Activated naive CD4-positive, alpha-beta T cell treated with anti-CD3 and anti-CD28 coated beads for 36 hours (primary cell): ENCODE measurements around the gene TRAF7. TPM values are rescaled to one million over a fixed set of nuclear protein-coding genes. Genes with fewer than 3 reads are reported as not detected.
A peak's percentile ranks its signal among the peaks of the same experiment; 100 is the strongest.

Experiments used
- CTCF ChIA-PET: fragments of 350-600 bp; sonication (Branson Sonifier 250); formaldehyde crosslinking; loops from one replicate; lab custom pipeline; 2021; ENCODE audit warnings: antibody characterized with exemption; lab: Charles Lee
- DNase-seq: peaks from one replicate; pipeline ENCODE4 v3.0.0-alpha.2; 2020
- H3K27ac Mint-ChIP-seq: one replicate; pipeline ENCODE4 v1.8.0; 2021; ENCODE audit warnings: mild to moderate bottlenecking, mixed read lengths
- H3K27me3 Mint-ChIP-seq: one replicate; pipeline ENCODE4 v1.8.0; 2021; ENCODE audit warnings: low read depth, mixed read lengths
- H3K36me3 Mint-ChIP-seq: one replicate; pipeline ENCODE4 v1.8.0; 2021; ENCODE audit warnings: low read depth, mixed read lengths
- H3K4me1 Mint-ChIP-seq: one replicate; pipeline ENCODE4 v1.8.0; 2021; ENCODE audit warnings: low read depth, mixed read lengths
- H3K4me3 Mint-ChIP-seq: one replicate; pipeline ENCODE4 v1.8.0; 2021; ENCODE audit warnings: mild to moderate bottlenecking, moderate library complexity, mixed read lengths
- H3K9me3 Mint-ChIP-seq: one replicate; pipeline ENCODE4 v1.8.0; 2021; ENCODE audit warnings: mixed read lengths
- intact Hi-C: fragments of 100-400 bp; cut with micrococcal nuclease; formaldehyde crosslinking; loops from one replicate; pipeline ENCODE4 v1.15.1; 2023
- total RNA-seq, 2 experiments: library from RNA; stranded (reverse); gene quantifications; one replicate each; pipeline ENCODE4 v1.2.3, GENCODE V29; 2021

Gene TRAF7
- total RNA-seq, 2 experiments from 2014 or later = 102 to 104 TPM

DNA sequence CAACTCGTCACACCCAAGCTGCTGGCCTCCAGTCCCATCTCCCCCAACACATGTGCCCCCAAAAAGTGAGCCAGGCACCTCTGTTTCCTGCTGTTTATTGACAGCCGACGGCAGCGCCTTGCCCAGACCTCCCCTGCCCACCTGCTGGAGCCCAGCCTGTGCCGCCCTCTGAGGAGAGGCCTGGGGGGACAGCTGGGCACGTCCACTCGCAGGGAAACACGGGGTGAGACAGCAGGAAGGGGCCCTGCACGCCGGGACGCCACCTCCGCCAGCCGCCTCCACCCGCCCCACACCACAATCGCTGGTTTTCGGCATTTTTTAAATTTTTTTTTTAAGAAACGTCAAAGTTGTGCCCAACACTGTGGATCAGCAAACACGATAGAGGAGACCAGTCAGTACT lies 21.5 kb downstream of the TRAF7 start:
- no peak overlapping the region for H3K27ac Mint-ChIP-seq
- intact Hi-C loops = no loop called here
- CTCF ChIA-PET = no interaction called here
- peaks cover 15% of the 10 kb centered on the region for H3K36me3 Mint-ChIP-seq
- H3K4me1 Mint-ChIP-seq = no peaks in the 10 kb centered on the region
- DNase-seq = no peak
- no peaks in the 10 kb centered on the region for H3K9me3 Mint-ChIP-seq
- H3K4me3 Mint-ChIP-seq = no peak overlapping the region
- H3K27me3 Mint-ChIP-seq = no peaks in the 10 kb centered on the region

DNA sequence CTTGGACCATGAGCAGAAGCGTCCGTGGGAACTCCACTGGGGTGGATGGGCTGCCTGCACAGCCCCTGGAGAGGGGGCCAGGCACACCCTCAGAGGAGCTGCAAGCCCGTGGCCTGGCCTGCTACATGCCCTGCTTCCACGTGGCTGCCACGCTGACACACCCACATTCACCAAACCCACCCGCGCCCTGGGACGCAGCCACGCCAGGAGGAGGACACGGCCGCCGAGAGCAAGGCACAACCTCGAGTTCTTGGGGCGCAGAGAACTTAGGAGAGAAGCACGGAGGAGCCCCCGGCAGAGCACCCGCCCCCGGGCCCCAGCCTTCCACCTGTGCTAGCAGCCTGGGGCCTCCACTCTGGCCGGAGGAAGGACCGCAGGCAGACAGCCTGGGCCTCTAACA lies 22.0 kb downstream of the TRAF7 start:
- CTCF ChIA-PET = no interaction called here
- H3K27me3 Mint-ChIP-seq = no peaks in the 10 kb centered on the region
- H3K27ac Mint-ChIP-seq = no peak overlapping the region
- H3K4me3 Mint-ChIP-seq = no peak overlapping the region
- no peaks in the 10 kb centered on the region for H3K9me3 Mint-ChIP-seq
- intact Hi-C loops = no loop called here
- H3K36me3 Mint-ChIP-seq = peaks cover 15% of the 10 kb centered on the region
- DNase-seq = no peak
- H3K4me1 Mint-ChIP-seq = no peaks in the 10 kb centered on the region

DNA sequence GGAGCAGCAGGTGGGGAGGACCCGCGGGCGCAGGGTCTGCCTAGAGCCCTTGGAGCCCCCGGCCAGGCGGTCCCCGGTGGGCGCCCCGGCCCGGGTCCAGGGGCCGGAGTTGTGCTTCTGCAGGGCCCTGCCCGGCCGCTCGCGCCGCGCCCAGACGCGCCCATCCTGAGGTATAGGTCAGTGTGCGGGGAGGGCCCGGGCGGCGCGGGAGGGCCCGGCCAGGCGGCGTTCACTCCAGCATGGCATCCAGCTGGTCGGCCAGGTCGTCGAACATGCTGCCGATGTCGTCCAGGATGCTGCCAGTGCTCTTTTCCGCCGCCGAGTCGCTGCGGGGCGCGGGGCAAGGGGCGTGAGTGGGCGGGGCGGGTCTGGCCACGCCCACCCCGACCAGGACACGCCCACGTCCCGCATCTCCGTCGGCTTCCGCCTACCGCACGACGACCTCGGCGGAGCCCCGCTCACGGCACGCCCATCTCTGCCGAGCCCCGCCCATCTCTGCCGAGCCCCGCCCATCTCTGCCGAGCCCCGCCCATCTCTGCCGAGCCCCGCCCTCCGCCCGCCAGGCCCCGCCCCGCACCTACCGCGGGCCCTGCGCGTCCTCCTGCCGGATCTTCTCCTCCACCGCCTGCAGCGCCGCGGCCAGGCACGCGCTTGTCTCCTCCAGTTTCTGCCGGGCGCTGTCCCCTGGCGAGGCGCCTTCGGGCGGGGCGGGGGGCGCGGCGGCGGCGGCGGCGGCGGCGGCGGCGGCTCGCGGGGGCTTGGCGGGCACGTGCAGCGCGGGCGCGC lies 22.9 kb downstream of the TRAF7 start:
- H3K36me3 Mint-ChIP-seq = peaks cover 11% of the 10 kb centered on the region
- H3K9me3 Mint-ChIP-seq = no peaks in the 10 kb centered on the region
- no peaks in the 10 kb centered on the region for H3K4me1 Mint-ChIP-seq
- intact Hi-C loops = no loop called here
- DNase-seq = peak; percentile 12
- no peak overlapping the region for H3K27ac Mint-ChIP-seq
- H3K27me3 Mint-ChIP-seq = no peaks in the 10 kb centered on the region
- CTCF ChIA-PET = no interaction called here
- H3K4me3 Mint-ChIP-seq = no peak overlapping the region

- no peaks in the 10 kb centered on the region for H3K27me3 Mint-ChIP-seq
- H3K4me3 Mint-ChIP-seq = no peak overlapping the region
- no peak for DNase-seq
- intact Hi-C loops = no loop called here
- CTCF ChIA-PET = no interaction called here
- H3K36me3 Mint-ChIP-seq = peaks cover 8% of the 10 kb centered on the region
- H3K27ac Mint-ChIP-seq = no peak overlapping the region
- no peaks in the 10 kb centered on the region for H3K4me1 Mint-ChIP-seq
- H3K9me3 Mint-ChIP-seq = no peaks in the 10 kb centered on the region
These were observed 23.5 kb downstream of the TRAF7 start for GRCh38 chr16:2179107-2179501.

GRCh38 chr16:2179576-2179975 lies 24.0 kb downstream of the TRAF7 start:
- H3K27ac Mint-ChIP-seq = no peak overlapping the region
- intact Hi-C loops = no loop called here
- H3K9me3 Mint-ChIP-seq = no peaks in the 10 kb centered on the region
- no peak for DNase-seq
- no peaks in the 10 kb centered on the region for H3K4me1 Mint-ChIP-seq
- CTCF ChIA-PET = no interaction called here
- H3K36me3 Mint-ChIP-seq = peaks cover 5% of the 10 kb centered on the region
- H3K27me3 Mint-ChIP-seq = no peaks in the 10 kb centered on the region
- H3K4me3 Mint-ChIP-seq = no peak overlapping the region

GRCh38 chr16:2180461-2180860 lies 24.9 kb downstream of the TRAF7 start:
- CTCF ChIA-PET = interaction anchor here (0.6 kb wide), 1 partner anchor 136 kb away, joined by 9 read pairs; no protein-coding TSS in a partner anchor
- no peaks in the 10 kb centered on the region for H3K4me1 Mint-ChIP-seq
- intact Hi-C loops = no loop called here
- no peak for DNase-seq
- no peaks in the 10 kb centered on the region for H3K9me3 Mint-ChIP-seq
- H3K27me3 Mint-ChIP-seq = no peaks in the 10 kb centered on the region
- H3K27ac Mint-ChIP-seq = no peak overlapping the region
- H3K36me3 Mint-ChIP-seq = peaks cover 5% of the 10 kb centered on the region
- H3K4me3 Mint-ChIP-seq = no peak overlapping the region

DNA sequence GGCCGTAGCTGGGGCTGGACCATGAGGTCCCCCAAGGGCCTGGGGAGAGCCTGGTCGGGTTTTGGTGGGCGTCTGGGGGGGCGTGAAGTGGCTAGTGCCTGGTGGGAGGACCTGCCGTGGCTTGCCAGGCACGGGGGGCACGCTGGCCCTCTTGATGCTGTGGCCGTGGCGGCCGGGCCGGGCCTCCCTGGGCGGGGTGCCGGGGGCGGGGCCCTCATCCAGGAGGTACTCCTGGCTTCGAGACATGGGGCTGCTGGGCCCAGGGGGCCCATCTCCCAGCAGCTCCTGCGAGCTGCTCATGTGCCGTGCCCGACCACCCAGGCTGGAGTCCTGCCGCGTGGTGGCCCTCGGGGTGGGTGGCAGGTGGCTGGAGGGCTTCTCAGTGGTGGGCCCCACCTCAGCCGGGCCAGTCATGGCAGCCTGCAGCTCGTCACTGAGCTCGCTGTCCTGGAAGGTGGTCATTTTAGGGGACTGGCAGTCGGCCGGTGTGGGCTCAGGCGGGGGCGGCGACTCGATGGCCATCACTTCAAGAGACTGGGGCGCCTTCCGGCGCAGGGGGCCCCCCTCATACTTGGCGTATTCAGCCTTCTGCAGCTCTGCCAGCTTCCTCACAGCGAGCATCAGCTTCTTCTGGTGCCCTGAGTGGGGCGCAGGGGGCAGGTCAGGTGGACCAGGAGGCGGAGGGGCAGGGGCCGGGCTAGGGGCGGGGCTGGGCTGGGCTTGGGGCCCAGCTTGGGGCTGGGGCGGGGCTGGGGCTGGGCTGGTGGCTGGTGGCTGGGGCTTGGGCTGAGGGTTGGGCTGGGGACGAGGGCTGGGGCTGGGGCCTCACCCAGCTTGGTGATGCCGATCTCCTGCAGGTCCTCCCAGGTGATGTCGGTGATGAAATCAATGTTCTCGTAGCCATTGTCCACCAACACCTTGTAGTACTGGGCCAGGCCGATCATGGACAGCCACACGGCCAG lies 25.7 kb downstream of the TRAF7 start:
- no peak overlapping the region for H3K4me3 Mint-ChIP-seq
- intact Hi-C loops = no loop called here
- DNase-seq = no peak
- no peak overlapping the region for H3K27ac Mint-ChIP-seq
- no peaks in the 10 kb centered on the region for H3K9me3 Mint-ChIP-seq
- CTCF ChIA-PET = interaction anchor here (0.6 kb wide), 1 partner anchor 135 kb away, joined by 9 read pairs; no protein-coding TSS in a partner anchor
- H3K27me3 Mint-ChIP-seq = no peaks in the 10 kb centered on the region
- peaks cover 2% of the 10 kb centered on the region for H3K36me3 Mint-ChIP-seq
- H3K4me1 Mint-ChIP-seq = no peaks in the 10 kb centered on the region

DNA sequence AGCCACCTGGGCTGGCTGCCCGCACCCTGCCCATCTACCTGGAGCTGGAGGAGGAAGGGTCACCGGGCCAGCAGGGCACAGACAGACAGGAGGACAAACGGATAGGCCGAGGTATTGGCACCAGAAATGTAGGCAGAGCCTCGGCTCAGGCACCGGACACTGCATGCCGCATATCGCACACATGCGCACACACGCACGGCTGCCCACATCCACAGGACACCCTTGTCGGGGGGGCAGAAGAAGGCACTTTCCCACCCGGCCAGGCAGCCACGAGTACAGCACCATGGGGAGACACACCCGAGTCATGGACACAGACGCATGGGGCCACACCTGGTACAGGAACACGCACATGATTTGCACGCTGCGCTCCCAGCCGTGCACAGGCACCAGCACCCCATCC lies 26.4 kb downstream of the TRAF7 start:
- CTCF ChIA-PET = no interaction called here
- H3K27ac Mint-ChIP-seq = no peak overlapping the region
- H3K4me1 Mint-ChIP-seq = no peaks in the 10 kb centered on the region
- DNase-seq = no peak
- no peaks in the 10 kb centered on the region for H3K27me3 Mint-ChIP-seq
- peaks cover 2% of the 10 kb centered on the region for H3K36me3 Mint-ChIP-seq
- H3K9me3 Mint-ChIP-seq = no peaks in the 10 kb centered on the region
- intact Hi-C loops = no loop called here
- no peak overlapping the region for H3K4me3 Mint-ChIP-seq

- no peaks in the 10 kb centered on the region for H3K4me1 Mint-ChIP-seq
- no peak overlapping the region for H3K4me3 Mint-ChIP-seq
- H3K27ac Mint-ChIP-seq = no peak overlapping the region
- no peaks in the 10 kb centered on the region for H3K27me3 Mint-ChIP-seq
- DNase-seq = no peak
- intact Hi-C loops = no loop called here
- no peaks in the 10 kb centered on the region for H3K9me3 Mint-ChIP-seq
- CTCF ChIA-PET = no interaction called here
- H3K36me3 Mint-ChIP-seq = no peaks in the 10 kb centered on the region
These were observed 28.1 kb downstream of the TRAF7 start for GRCh38 chr16:2183671-2184070.

GRCh38 chr16:2184346-2184745 lies 28.8 kb downstream of the TRAF7 start:
- Mint-ChIP-seq H3K9me3 (no peaks in the 10 kb centered on the region), H3K4me3 (no peak overlapping the region), H3K27ac (no peak overlapping the region), H3K4me1 (no peaks in the 10 kb centered on the region), H3K36me3 (no peaks in the 10 kb centered on the region), H3K27me3 (no peaks in the 10 kb centered on the region)
- DNase-seq = no peak
- CTCF ChIA-PET = no interaction called here
- intact Hi-C loops = no loop called here

GRCh38 chr16:2184962-2185361 lies 29.4 kb downstream of the TRAF7 start:
- H3K4me1 Mint-ChIP-seq = no peaks in the 10 kb centered on the region
- intact Hi-C loops = no loop called here
- no peak overlapping the region for H3K27ac Mint-ChIP-seq
- no peaks in the 10 kb centered on the region for H3K36me3 Mint-ChIP-seq
- no peaks in the 10 kb centered on the region for H3K27me3 Mint-ChIP-seq
- CTCF ChIA-PET = interaction anchor here (1.3 kb wide), 1 partner anchor 10 kb away, joined by 6 read pairs; no protein-coding TSS in a partner anchor
- H3K4me3 Mint-ChIP-seq = no peak overlapping the region
- no peaks in the 10 kb centered on the region for H3K9me3 Mint-ChIP-seq
- DNase-seq = no peak

DNA sequence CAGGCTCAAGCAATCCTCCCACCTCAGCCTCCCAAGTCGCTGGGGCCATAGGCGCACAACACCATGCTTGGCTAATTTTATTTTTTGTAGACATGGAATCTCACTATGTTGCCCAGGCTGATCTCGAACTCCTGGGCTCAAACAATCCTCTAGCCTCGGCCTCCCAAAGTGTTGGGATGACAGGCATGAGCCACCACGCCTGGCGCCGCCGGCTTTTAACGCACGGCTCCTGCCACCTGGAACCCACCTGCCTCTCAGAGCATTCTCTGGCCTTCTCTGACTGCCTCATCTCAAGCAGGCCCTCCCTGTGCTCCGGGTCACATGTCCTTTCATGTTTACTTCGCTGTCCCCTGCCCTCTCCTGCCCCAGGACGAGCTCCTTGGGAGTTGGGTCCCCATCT lies 30.5 kb downstream of the TRAF7 start:
- Mint-ChIP-seq H3K4me3 (no peak overlapping the region), H3K27me3 (no peaks in the 10 kb centered on the region), H3K27ac (no peak overlapping the region), H3K4me1 (no peaks in the 10 kb centered on the region), H3K9me3 (no peaks in the 10 kb centered on the region), H3K36me3 (no peaks in the 10 kb centered on the region)
- CTCF ChIA-PET = interaction anchor here (1.3 kb wide), 1 partner anchor 9 kb away, joined by 6 read pairs; no protein-coding TSS in a partner anchor
- intact Hi-C loops = no loop called here
- no peak for DNase-seq
